PC-3 (cell line): Measurements from ENCODE around the gene PASK. TPM values are rescaled to one million over a fixed set of nuclear protein-coding genes. Genes with fewer than 3 reads are reported as not detected.

Source experiments
- ATAC-seq: fragments of 200-7000 bp; cut with Tn5 transposase; 2 replicates; pipeline ENCODE4 v1.9.1; 2020; ENCODE audit warnings: mild to moderate bottlenecking, moderate library complexity
- BruUV-seq: library from RNA; stranded (reverse); fragments of 400-500 nt; replicated peaks from 2 replicates; lab custom pipeline; 2021; lab: Mats Ljungman, UMichigan
- CTCF ChIA-PET: fragments of 300-600 bp; sonication (Branson Sonifier 250); formaldehyde crosslinking; loops from one replicate; lab custom pipeline; 2022; ENCODE audit warnings: antibody characterized with exemption; lab: Charles Lee
- POLR2A ChIA-PET: fragments of 300-600 bp; sonication (Branson Sonifier 250); formaldehyde crosslinking; loops from one replicate; lab custom pipeline; 2022; ENCODE audit warnings: antibody characterized with exemption; ENCODE audit not compliant: unreplicated experiment; lab: Charles Lee
- DNase-seq: peaks from one replicate; pipeline ENCODE4 v3.0.0-alpha.2; 2015
- H2AFZ ChIP-seq: fragments of 300-600 bp; sonication (generic); 2 replicates; pipeline ENCODE4 v1.6.0; 2016; ENCODE audit warnings: antibody characterized with exemption, low read length
- H3F3A ChIP-seq: fragments of 300-600 bp; sonication (generic); one replicate; pipeline ENCODE4 v1.6.0; 2017; ENCODE audit warnings: antibody characterized with exemption, low read length, control low read depth, mild to moderate bottlenecking; ENCODE audit not compliant: unreplicated experiment
- H3K27ac ChIP-seq: fragments of 300-600 bp; sonication (generic); 2 replicates; pipeline ENCODE4 v1.5.1; 2016; ENCODE audit warnings: mild to moderate bottlenecking, low read length
- H3K27me3 ChIP-seq: fragments of 300-600 bp; sonication (generic); 2 replicates; pipeline ENCODE4 v1.6.1; 2016; ENCODE audit warnings: low read length, mixed read lengths
- H3K36me3 ChIP-seq: fragments of 300-600 bp; sonication (generic); 2 replicates; pipeline ENCODE4 v1.6.1; 2016; ENCODE audit warnings: low read depth, mixed run types, low read length, mixed read lengths
- H3K4me1 ChIP-seq: fragments of 300-600 bp; sonication (generic); 2 replicates; pipeline ENCODE4 v1.5.1; 2016; ENCODE audit warnings: low read length; ENCODE audit not compliant: insufficient read depth
- H3K4me2 ChIP-seq: fragments of 300-600 bp; sonication (generic); 2 replicates; pipeline ENCODE4 v1.6.0; 2016; ENCODE audit warnings: low read length
- H3K4me3 ChIP-seq: fragments of 300-600 bp; sonication (generic); 2 replicates; pipeline ENCODE4 v1.5.1; 2016; ENCODE audit warnings: mild to moderate bottlenecking, low read length, mixed read lengths
- H3K79me2 ChIP-seq: fragments of 300-600 bp; sonication (generic); 2 replicates; pipeline ENCODE4 v1.6.1; 2017; ENCODE audit warnings: low read length, mixed read lengths
- H3K9ac ChIP-seq: fragments of 300-600 bp; sonication (generic); 2 replicates; pipeline ENCODE4 v1.6.0; 2016; ENCODE audit warnings: mild to moderate bottlenecking, low read length
- H3K9me2 ChIP-seq: fragments of 300-600 bp; sonication (generic); replicated peaks from 2 replicates; pipeline ENCODE4 v1.6.1; 2016; ENCODE audit warnings: mixed run types, low read length, mixed read lengths
- H3K9me3 ChIP-seq: fragments of 300-600 bp; sonication (generic); 2 replicates; pipeline ENCODE4 v1.6.1; 2016; ENCODE audit warnings: low read length, mixed read lengths
- H4K20me1 ChIP-seq: fragments of 300-600 bp; sonication (generic); 2 replicates; pipeline ENCODE4 v1.6.1; 2016; ENCODE audit warnings: low read length, mixed read lengths
- EZH2 ChIP-seq: fragments of 300-600 bp; sonication (generic); IDR thresholded peaks from one replicate; pipeline ENCODE4 v1.6.1; 2017; ENCODE audit warnings: antibody characterized with exemption, mild to moderate bottlenecking, low read length; ENCODE audit not compliant: unreplicated experiment
- EZH2phosphoT487 ChIP-seq: fragments of 300-600 bp; sonication (generic); IDR thresholded peaks from 2 replicates; pipeline ENCODE4 v1.6.1; 2018; ENCODE audit warnings: mild to moderate bottlenecking, antibody characterized with exemption, low read length, borderline replicate concordance
- intact Hi-C: fragments of 100-400 bp; cut with micrococcal nuclease; formaldehyde crosslinking; loops from 2 replicates; pipeline ENCODE4 v1.9.0; 2023
- total RNA-seq: library from RNA; depleted of rRNA; stranded (reverse); fragments of >200 nt; gene quantifications from 2 replicates; pipeline ENCODE4 v1.2.3, GENCODE V29; 2014
- TF ChIP-seq, protein P1 (sequence below): fragments of 300-600 bp; sonication (generic); conservative IDR thresholded peaks from 2 replicates; pipeline ENCODE4 v1.5.1; 2017; ENCODE audit warnings: antibody characterized with exemption, low read depth, mild to moderate bottlenecking, low read length

The PASK gene
- total RNA-seq, 1 experiment from 2014 or later = 4.1 TPM

DNA sequence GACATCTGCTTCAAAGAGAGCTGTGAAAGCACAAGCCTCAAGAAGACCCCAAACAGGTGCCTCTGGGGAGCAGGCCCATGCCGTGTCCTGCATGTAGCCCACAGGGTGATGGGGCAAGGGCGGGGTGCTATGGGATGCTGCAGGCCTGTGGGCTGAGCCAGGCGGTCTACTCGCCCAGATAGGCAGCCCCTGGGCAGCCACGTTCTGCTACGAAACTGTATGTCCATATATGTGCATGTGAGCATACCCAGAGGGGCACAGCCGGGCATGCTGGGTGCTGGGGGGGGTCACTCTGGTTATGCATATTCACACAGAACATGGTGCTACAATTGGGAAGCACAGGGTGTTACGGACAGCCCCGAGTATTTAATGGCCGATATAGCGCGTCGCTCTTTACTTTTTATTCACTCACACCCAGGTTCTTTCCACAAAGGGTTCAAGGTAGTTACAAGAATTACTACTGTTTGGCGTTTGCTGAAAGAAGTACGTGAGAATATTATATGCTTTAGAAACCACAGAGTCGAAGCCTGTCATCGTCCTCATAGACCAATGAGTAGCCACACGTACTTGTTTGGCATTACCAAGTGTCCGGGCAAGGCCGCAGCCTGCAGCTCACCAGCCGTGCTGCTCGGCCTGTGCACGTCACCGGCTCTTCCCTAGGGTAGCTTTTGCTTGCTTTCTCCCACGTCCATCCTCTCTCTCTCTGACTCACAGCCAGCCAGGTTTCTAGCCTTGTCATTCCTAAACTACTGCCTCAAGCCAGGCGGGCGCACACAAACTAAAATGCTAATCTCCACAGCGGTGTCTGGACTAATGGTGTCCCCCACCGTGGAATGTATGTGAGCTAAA lies 61.6 kb downstream of the PASK start:
- Histone ChIP-seq H3K4me2 (no peak overlapping the region), H3F3A (no peaks in the 10 kb centered on the region), H3K9me3 (no peaks in the 10 kb centered on the region), H3K4me1 (no peaks in the 10 kb centered on the region), H3K9me2 (no peaks in the 10 kb centered on the region), H3K27me3 (no peaks in the 10 kb centered on the region), H2AFZ (no peak overlapping the region), H4K20me1 (no peaks in the 10 kb centered on the region), H3K4me3 (no peak overlapping the region), H3K79me2 (no peaks in the 10 kb centered on the region), H3K36me3 (no peaks in the 10 kb centered on the region), H3K27ac (no peak overlapping the region), H3K9ac (no peak overlapping the region)
- ChIA-PET POLR2A (no interaction called here), CTCF (no interaction called here)
- no TSS peak for BruUV-seq
- DNase-seq (no peak), ATAC-seq (no peak)
- TF ChIP-seq EZH2phosphoT487 (no peak), EZH2 (no peak)
- TF ChIP-seq, protein P1, sequence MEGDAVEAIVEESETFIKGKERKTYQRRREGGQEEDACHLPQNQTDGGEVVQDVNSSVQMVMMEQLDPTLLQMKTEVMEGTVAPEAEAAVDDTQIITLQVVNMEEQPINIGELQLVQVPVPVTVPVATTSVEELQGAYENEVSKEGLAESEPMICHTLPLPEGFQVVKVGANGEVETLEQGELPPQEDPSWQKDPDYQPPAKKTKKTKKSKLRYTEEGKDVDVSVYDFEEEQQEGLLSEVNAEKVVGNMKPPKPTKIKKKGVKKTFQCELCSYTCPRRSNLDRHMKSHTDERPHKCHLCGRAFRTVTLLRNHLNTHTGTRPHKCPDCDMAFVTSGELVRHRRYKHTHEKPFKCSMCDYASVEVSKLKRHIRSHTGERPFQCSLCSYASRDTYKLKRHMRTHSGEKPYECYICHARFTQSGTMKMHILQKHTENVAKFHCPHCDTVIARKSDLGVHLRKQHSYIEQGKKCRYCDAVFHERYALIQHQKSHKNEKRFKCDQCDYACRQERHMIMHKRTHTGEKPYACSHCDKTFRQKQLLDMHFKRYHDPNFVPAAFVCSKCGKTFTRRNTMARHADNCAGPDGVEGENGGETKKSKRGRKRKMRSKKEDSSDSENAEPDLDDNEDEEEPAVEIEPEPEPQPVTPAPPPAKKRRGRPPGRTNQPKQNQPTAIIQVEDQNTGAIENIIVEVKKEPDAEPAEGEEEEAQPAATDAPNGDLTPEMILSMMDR = no peak
- intact Hi-C loops = no loop called here

DNA sequence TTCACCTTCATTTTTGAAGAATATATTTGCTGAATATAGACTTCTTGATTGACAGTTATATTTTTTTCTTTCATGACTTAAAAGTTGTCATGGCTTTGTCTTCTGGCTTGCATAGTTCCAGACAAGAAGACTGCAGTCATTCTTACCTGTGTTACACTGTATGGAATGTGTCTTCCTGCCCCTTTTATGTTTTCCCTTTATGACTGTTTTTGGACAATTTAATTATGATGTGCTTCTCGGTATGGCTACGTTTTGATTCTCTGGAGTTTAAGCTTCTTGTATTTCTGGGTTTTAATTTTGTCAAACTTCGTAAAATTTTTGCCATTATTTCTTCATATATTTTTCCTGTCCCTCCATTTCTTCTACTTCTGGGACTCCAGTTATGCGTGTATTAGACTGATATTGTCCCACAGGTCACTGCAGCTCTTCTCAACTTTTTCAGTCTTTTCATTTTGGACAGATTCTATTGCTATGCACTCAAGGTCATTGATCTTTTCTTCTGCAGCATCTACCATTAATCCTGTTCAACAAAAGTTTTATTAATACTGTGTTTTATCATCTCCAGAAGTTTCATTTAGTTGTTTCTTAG lies 64.3 kb downstream of the PASK start:
- DNase-seq (no peak), ATAC-seq (no peak)
- ChIA-PET CTCF (no interaction called here), POLR2A (no interaction called here)
- Histone ChIP-seq H3K27me3 (no peaks in the 10 kb centered on the region), H3K9me3 (no peaks in the 10 kb centered on the region), H3K27ac (no peak overlapping the region), H3K4me1 (no peaks in the 10 kb centered on the region), H3K79me2 (no peaks in the 10 kb centered on the region), H2AFZ (no peak overlapping the region), H3K36me3 (no peaks in the 10 kb centered on the region), H4K20me1 (no peaks in the 10 kb centered on the region), H3K9ac (no peak overlapping the region), H3K4me3 (no peak overlapping the region), H3K9me2 (no peaks in the 10 kb centered on the region), H3K4me2 (no peak overlapping the region), H3F3A (no peaks in the 10 kb centered on the region)
- TF ChIP-seq EZH2 (no peak), EZH2phosphoT487 (no peak)
- TF ChIP-seq, protein P1 = no peak
- intact Hi-C loops = no loop called here
- no TSS peak for BruUV-seq

DNA sequence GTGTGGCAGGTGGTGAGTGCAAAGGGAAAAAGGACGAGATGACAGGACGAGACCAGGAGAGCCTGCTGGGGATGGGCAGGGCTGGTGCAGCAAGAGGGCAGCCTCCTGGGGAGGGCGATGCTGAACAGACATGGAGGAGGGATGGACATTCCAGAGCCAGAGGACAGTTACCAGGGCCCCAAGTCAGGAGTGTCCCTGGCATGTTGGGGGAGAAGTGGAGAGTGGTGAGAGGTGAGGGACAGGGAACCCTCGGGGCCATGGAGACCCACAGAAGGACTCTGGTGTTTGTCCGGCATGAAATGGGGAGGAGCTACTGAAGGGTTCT lies 66.2 kb downstream of the PASK start:
- Histone ChIP-seq H3K27ac (no peak overlapping the region), H3K9ac (no peak overlapping the region), H3K4me2 (no peak overlapping the region), H3K9me2 (no peaks in the 10 kb centered on the region), H3K79me2 (no peaks in the 10 kb centered on the region), H3K4me1 (no peaks in the 10 kb centered on the region), H4K20me1 (no peaks in the 10 kb centered on the region), H2AFZ (no peak overlapping the region), H3K4me3 (no peak overlapping the region), H3K36me3 (no peaks in the 10 kb centered on the region), H3F3A (no peaks in the 10 kb centered on the region), H3K9me3 (no peaks in the 10 kb centered on the region), H3K27me3 (no peaks in the 10 kb centered on the region)
- ATAC-seq (no peak), DNase-seq (no peak)
- CTCF ChIA-PET = no interaction called here
- POLR2A ChIA-PET = no interaction called here
- TF ChIP-seq, protein P1 = no peak
- no peak for TF ChIP-seq EZH2
- TF ChIP-seq EZH2phosphoT487 = no peak
- intact Hi-C loops = no loop called here
- no TSS peak for BruUV-seq
